NCI-H146 (cell line): ENCODE measurements around the gene DNM1L.
"Not testable (repeated sequence)": the region's sequence is repeated elsewhere in the genome, so short reads cannot be mapped to it uniquely, and the experiment has no call there.

ENCODE experiments used
- DNase-seq: peaks from one replicate; lab custom pipeline; 2025; lab: John Stamatoyannopoulos, UW

The DNM1L gene

DNA sequence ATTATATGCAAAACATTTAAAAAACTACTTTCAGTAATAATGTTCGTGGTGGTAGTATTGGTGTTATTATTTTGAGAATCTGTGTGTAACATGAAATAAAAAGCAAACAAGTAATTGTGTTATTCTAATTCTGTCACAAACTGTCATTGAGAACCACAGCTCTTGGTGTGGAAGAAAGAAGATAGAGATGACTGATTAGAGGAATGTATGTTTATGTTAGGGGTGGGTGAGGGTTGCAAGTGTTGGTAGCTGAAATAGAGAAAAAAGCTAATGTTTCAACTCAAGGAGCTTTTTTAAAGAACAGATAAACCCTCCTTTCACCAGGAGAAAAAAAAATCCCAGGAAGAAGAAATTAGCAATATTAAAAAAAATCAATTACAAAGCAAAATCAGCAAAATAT is 18.3 kb downstream of the DNM1L start:
- DNase-seq: no peak

DNA sequence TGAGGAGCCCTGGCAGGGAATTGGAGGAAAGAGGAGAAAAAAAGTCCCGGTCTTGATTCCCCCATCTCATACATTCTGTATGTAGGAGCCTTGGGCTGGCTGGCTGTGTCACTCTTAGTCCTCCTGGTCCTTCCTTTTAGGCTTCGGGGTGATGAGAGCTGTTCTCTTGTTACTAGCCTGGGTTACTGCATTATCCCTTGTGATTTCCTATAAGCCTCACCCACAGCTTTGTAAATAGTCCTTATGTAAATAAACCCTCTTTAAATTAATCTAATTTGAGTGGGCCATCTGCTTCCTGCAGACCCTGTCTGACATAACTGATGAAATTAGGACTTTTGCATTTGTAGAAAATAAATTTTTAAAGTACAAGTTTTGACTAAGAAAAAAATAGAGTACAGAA is 19.2 kb downstream of the DNM1L start:
- DNase-seq: peak; percentile 88

DNA sequence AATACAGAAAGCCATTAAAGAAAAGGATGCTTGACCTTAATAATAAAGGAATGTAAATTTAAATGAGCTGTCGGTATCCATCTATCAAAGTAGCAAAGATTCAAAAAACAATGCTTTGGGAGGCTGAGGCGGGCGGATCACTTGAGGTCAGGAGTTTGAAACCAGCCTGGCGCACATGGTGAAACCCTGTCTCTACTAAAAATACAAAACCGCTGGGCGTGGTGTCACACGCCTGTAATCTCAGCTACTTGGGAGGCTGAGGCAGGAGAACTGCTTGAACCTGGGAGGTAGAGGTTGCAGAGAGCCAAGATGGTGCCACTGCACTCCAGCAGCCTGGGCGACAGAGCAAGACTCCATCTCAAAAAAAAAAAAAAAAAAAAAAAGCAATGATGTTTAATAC is 20.3 kb downstream of the DNM1L start:
- DNase-seq: not testable (repeated sequence)

DNA sequence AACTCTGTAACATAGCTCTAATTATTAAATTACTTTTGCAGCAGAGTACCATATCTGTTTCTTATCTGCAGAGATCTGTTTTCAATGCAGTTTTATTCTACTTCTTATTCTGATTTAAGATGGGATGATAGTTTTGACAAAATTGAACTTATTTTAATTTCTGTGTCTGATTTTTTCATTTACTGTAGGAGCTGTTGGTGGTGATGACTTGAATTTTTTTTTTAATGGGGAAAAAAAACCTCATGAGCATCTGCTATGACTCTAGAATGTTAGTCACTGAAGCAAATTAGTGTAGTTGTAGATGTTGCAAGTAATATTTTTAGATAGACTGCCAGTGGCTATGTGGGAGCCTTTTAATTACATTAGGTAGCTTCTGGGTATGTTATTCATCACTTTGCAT is 23.4 kb downstream of the DNM1L start:
- DNase-seq: no peak

DNA sequence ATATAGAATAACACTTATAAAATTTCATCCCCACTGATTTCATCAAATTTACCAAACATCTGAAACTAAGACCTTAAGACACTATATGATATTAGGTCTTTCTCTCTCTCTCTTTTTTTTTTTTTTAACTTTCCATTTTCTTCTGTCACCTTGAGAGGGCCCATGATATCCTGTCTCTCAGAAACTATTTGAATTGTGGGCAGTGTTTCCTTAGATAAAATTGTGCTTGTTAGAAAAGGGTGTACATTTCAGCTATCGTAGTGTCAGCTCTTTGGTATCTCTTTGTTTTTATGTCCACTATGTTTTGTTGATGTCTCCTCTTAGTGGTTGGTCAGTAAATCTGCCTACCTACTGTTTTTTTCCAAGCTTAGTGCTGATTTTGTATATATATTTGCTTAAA is 23.8 kb downstream of the DNM1L start:
- DNase-seq: no peak

DNA sequence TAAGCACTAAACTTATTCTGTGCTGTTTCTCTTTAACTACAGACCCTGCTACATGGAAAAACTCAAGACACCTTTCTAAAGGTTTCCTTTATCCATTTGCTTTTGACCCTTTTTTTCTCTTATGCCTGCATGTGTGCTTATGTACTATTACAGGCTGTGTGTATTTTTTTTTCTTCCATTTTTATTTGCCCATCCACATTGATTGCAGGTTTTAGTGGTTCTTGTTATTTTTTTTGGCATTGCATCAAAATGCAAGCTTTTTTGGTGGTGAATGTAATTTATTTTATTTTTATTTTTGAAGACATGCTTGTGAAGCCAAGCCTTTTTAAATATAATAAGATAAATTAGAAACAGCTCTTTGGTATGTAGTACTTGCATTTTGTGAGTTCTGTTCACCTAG is 26.7 kb downstream of the DNM1L start:
- no peak for DNase-seq

DNA sequence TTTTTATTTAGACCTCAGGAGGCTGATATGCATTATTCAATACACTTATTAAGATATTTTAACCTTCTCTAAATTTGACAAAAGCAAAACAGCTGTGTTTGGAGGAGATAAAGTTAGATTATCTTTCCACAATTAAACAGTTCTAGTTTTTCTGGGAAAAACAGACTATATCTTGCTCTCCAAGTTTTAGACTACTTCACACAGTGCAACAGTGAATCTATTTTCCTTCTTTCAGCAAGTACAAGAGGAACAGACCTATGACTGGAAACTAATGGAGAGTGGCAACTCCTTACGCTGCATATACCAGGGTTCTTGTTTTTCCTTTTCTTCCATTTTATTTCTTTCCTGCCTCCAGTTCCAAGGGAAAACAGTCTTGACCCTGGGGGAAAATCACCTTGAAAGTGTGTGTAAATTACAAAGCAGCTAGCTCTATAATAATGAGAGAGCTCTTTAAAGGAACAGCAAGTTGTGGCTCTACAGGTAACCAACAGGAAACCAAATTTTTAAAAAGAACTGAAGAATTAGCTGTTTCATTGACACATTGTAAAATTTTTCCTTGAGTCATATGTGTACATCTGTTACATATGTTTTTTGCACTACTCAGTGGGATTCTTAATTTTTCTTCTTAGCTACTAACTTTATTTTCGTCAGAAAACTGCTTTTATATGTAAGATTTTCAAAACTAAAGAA is 27.4 kb downstream of the DNM1L start:
- no peak for DNase-seq

DNA sequence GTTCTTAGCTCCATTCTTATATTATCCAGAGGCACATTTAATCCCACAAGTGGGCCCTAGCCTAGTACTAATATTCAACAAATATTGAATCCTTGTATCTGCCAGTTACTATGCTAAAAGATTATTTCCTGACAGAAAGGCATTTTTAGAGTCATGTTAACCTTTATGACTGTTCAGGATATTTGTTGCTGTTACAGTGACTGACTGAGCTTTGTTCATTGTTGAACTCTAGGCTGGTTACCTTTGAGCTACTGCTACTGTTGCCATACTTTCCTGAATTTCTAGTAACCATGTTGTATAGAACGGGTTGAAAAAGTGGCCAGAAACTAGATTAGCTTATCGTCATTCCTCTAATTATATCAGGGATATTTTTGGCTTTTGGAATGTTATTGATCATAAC is 29.8 kb downstream of the DNM1L start:
- DNase-seq: no peak

DNA sequence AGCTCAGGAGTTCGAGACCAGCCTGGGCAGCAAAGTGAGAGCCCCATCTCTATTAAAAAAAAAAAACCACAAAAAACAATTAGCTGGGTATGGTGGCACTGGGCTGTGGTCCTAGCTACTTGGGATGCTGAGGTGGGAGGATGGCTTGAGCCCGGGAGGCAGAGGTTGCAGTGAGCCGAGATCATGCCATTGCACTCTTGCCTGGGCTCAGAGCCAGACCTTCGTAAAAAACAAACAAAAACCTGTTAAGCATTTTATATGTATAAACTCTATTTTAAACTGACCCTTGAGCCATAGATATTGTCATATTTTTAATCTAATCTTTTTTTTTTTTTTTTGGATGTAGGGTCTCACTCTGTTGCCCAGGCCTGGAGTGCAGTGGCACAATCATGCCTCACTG is 35.7 kb downstream of the DNM1L start:
- no peak for DNase-seq

DNA sequence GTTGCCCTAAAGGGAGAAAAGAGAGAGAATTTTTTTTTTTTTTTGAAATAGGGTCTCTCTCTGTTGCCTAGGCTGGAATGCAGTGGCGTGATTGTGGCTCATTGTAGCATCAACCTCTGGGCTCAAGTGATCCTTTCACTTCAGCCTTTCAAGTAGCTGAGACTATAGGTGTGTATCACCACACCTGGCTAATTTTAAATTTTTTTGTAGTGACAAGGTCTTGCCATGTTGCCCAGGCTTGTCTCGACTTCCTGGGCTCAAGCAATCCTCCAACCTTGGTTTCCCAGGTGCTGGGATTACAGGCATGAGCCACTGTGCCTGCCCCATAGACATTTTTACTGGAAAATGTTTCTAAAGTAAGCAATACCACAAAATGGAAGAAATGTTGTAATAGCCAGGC is 39.8 kb downstream of the DNM1L start:
- no peak for DNase-seq

DNA sequence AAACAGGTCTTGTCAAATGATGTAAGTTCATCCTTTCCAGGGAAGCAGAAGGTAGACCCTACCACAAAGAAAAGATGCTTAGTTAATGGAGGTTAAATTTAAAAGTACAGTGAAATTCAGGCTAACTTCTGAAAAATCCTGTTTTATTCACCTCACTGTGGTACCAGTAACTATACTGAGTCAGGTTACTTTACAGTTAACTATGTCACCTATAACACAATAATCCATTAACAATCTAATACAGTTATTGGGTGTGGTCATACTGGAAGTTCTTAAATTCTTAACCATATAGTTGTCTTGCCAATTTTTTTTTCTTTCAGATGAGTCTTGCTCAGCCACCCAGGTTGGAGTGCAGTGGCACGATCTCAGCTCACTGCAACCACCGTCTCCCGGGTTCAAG is 46.2 kb downstream of the DNM1L start:
- DNase-seq: not testable (repeated sequence)

DNA sequence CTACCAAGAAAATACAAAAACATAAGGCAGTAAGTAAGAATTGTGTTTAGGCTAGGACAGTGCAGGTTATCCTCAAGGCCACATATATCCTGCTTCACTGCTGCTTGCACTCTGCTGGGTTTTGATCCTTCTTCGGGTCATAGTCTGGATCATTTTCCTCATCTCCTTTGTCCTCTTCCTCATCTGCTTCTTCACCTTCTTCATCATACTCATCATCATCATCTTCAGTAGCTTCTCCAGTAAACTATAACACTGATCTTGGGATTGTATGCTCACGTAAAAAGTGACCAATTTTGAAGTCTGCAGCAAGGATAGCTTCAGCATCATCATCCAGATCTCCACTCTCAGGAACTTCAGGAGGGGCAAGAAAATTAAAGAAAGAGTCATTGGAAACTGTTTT is 47.2 kb downstream of the DNM1L start:
- DNase-seq: no peak

DNA sequence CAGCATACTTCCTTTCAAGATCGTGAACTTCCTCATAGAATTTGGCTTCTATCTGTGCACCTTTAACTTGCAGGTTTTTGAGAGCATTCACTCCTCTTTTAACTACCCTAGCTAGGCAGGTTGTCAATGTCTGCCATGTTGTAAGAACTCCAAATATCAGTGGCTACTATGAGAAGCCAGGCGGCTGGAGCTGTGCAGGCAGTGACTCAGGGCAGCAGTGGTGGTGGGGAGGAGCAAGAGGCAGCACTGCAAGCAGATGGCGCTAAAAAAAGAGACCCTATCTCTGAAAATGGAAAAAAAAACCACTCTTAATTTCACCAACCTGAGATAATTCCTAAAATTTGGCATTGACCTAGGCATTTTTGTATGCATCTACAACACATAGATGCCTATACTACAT is 48.1 kb downstream of the DNM1L start:
- no peak for DNase-seq

DNA sequence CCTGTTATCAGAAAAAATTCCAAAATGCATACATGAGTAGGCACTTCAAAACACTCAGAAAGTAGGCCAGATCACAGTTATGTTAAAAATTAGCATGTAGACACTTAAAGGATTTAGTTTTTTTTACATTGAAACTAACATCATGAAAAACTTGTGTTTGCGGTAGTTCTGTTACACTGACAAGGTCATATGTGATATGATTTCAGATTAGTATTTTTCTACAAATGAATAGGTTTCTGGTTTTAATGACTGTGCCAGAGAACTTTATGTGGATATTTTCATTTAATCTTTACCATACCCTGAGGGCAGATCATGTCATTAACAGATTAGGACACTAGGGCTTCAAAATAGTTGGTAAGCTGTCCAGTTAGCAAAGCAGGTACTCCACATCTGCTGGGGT is 55.9 kb downstream of the DNM1L start:
- DNase-seq: no peak

DNA sequence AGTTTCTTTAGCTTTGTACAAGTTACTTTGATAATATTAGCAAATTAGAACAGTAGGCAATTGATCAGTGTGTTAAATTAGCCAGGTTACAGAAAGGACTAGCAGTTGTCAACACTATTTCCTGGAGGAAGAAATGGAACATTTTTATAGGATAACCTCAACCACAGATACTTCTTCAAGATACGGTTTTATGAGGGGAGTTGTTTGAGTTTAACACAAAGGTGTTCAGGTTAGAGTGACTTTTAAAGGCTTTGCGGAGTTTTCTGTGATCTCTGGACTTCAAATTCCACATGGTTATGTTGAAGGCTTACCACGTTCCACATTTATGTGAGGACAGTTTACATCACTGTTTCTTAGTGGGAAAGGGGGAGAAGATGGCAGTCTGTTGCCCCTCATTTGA is 57.3 kb downstream of the DNM1L start:
- DNase-seq: no peak

DNA sequence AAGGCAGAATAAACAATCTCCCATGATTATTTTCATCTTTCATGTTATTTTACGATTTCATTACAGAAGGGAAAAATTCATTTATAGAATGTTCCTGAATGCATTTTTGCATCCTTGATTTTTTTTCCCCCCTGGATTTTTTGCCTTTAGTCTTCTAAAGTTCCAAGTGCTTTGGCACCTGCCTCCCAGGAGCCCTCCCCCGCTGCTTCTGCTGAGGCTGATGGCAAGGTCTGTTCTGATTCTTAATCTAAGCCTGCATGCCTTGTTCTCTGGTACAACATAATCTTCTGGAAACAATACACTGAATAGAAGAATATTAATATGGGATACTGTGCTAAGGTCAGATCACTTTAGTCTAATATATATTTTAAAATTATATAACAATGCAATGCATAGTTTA is 58.6 kb downstream of the DNM1L start:
- no peak for DNase-seq

DNA sequence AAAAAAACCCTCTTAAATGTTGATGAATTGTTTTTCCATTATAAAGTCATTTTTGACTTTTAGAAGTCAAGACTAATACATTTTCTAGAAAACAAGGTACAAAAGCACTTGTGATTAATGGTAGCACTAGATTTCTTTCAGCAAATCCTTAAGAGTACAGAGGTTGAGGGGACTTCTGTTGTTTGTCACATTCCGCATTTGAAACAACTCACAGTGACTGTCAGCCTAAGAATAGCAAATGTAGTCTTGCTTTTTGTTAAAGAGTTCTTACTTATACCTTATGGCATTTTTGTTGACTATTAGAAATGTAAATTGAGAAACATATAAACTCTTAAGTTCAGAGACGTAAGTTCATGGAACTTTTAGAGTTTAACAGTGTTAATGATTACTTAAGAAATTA is 60.2 kb downstream of the DNM1L start:
- DNase-seq: no peak

DNA sequence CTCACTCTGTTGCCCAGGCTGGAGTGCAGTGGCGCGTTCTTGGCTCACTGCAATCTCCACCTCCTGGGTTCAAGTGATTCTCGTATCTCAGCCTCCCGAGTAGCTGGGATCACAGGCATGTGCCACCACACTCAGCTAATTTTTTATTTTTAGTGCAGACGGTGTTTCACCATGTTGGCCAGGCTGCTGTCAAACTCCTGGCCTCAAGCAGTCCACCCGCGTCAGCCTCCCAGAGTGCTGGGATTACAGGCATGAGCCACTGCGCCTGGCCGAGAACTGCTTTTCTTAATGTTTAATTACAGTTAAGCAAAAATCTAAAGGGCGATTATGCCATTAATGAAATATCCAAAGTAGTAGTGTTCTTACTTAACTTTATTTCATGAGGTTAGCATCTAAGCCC is 63.0 kb downstream of the DNM1L start:
- DNase-seq: no peak

DNA sequence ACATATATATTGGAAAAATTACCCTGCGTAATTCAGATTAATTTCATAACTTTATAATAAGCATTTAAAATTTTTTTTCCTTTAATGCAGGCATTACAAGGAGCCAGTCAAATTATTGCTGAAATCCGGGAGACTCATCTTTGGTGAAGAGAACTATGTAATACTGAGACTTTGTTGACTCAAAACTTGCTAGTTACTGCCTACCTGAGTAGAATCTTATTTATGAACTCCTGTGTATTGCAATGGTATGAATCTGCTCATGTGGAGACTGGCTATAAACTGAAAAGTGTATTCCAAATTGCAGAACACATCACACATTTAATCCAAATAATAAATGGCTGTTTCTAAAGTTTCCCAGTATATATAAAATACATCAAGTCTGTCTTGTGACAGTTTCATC is 64.2 kb downstream of the DNM1L start:
- DNase-seq: no peak

DNA sequence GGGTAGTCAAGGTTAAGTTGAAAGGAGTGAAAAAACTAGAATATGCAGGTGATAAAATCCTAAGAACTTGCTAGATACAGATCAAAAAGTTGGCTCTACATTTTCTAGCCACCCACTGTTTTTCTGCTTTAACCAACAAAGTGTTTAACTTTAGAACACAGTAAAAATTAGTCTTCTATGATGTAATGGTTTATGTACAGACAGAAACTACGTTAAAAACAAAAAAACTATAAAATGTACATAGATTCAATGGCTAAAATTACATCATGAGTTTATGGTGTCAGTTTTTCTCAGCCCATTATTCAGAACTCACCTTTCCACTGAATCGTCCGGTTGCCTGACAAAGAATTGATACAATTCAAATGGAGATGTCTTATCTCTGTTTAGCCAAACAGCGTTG is 74.5 kb downstream of the DNM1L start:
- DNase-seq: no peak

DNA sequence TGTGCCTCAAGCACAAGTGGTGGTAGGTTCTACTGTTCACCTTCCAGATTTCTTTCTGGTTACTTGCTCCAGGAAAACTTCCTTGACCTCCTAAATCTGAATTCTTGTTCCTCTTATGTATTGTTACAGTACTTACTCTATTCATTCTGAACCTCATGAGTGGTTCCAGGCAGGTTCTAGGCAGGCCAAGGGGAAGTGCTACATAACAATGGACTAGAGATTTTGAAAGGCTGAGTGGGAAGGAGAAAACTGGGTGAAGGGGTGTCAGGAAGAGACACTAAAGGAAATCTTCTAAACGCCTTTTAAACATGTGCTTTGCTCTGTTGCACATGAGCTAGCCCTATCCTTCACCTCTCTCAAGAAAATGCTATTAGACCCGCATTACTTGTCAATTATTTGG is 75.0 kb downstream of the DNM1L start:
- no peak for DNase-seq

DNA sequence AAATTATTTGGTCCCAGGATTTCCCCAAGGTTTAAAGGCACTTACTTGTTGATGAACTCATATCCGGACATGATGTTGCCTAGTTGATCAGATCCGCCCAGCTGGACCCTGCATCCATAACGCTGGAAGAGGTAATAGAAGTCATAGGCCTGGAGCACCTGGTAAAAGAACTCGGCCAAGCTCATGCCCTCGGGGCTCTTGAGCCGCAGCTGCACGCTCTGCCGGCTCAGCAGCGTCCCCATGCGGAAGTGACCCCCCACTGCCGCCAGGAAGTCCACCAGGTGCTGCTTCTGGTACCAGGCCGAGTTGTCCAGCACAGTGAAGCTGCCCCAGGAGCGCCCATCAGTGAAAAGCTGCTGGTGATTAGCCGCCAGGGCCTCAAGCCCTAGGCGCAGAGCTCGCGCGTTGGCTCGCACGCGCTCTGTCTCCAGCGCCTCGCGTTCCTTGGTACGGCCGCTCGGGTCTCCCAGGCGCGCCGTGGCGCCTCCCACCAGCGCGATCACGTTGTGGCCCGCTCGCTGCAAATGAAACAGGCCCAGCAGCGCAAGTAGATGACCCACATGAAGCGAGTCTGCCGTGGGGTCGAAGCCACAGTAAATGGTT is 76.1 kb downstream of the DNM1L start:
- DNase-seq: peak; percentile 95

DNA sequence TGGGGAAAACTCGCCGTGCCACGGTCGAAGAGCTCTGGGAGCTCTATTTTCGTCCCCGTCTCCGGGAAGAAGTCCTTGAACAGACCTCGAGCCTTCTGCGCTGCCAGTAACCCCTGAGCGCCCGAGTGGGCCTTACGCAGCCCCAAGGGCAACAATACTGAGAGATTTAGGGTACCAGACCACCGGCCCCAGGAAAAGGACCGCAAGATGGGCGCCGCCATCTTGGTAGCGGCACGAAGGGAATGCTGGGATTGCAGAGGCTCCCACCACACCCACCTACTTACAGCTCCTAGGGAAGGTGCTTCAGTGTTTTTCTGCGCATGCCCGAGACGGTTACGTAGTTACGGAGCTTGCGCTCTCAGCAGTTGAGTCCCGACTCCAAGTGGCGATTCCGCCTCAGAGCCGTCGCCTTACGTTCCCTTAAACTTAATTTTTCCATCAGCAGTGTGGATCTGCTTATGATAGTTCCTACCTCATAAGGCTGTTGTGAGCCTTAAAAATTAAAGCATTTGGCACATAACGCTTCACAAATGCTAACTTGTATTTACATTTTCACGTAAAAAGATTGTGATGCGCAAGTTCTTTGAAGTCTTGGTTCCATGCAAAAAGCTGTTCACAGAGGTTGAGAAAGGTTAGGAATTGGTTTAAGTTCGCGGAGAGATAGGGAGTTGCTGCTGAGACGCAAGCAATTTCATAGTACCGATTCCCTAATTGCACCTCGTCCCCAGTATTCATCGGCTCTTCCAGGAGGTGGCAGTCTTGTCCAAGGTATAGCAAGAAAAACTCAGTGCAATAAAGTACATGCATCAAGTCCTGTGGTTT is 76.8 kb downstream of the DNM1L start, which contains the start of gene YARS2:
TSS of gene YARS2 (minus strand) at position 244 of the 822 bp plus-strand sequence. CDS start at position 221, 23 bp downstream.
- DNase-seq: peak; percentile 100
